ENCODE measurements around the gene ITGA11.

Gene ITGA11

DNA sequence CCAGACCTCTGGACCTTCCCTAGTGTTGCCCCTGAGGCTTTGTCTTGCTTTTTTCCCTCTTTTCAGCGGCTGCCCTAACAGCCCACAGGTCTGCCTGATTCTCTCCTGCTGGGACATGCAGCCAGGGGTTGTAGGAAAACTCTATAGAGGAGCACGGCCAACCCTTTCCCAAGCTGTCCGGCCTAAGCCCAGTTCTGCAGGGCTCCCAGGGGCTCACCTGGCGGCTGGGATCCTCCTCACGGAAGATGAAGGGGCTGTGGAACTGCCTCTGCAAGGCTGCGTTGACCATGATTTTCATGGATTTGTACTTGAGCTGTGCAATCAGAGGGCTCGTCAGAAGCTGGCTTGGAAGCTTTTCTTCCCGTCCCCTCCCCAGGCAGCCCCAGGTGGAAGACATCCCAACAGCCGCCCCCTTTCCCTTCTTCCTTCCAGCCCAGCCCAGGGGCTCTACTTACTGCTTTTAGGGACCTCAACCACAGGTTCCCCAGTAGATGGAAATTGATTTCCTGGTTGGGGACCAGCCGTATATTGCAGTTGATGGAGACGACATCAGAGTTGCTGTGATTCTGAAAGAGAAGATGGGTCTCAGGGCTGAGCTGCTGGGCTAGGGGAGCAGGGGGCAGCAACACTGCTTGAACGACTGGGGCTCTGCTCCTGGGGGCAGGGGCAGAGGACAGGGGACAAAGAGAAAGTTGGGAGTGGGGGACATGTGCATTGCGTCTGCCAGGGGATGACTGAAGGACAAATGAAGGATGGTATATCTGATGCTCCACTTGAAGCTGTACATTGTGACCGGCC lies 124.6 kb downstream of the ITGA11 start:
- Histone ChIP-seq H3K36me3 (peaks cover 30 to 47% (median 39%) of the 10 kb centered on the region in 3 donors), H3K9me3 (no peaks in the 10 kb centered on the region), H3K4me3 (no peak overlapping the region), H3K4me1 (peaks cover 0 to 57% (median 27%) of the 10 kb centered on the region in 4 donors), H3K27ac (peak overlapping the region; percentile 60 to 70), H3K27me3 (no peaks in the 10 kb centered on the region)
- peak in 1 of 2 donors; percentile 65 for DNase-seq
- intact Hi-C loops (cut with DNase I; ENCODE audit: low total_unique reads): loop anchor here (5.0 to 10.0 kb wide), 4 partner anchors 55 to 370 kb away; no protein-coding TSS in a partner anchor
- TF ChIP-seq, protein P1, sequence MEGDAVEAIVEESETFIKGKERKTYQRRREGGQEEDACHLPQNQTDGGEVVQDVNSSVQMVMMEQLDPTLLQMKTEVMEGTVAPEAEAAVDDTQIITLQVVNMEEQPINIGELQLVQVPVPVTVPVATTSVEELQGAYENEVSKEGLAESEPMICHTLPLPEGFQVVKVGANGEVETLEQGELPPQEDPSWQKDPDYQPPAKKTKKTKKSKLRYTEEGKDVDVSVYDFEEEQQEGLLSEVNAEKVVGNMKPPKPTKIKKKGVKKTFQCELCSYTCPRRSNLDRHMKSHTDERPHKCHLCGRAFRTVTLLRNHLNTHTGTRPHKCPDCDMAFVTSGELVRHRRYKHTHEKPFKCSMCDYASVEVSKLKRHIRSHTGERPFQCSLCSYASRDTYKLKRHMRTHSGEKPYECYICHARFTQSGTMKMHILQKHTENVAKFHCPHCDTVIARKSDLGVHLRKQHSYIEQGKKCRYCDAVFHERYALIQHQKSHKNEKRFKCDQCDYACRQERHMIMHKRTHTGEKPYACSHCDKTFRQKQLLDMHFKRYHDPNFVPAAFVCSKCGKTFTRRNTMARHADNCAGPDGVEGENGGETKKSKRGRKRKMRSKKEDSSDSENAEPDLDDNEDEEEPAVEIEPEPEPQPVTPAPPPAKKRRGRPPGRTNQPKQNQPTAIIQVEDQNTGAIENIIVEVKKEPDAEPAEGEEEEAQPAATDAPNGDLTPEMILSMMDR (IDR thresholded peaks at IDR 0.05): no peak

DNA sequence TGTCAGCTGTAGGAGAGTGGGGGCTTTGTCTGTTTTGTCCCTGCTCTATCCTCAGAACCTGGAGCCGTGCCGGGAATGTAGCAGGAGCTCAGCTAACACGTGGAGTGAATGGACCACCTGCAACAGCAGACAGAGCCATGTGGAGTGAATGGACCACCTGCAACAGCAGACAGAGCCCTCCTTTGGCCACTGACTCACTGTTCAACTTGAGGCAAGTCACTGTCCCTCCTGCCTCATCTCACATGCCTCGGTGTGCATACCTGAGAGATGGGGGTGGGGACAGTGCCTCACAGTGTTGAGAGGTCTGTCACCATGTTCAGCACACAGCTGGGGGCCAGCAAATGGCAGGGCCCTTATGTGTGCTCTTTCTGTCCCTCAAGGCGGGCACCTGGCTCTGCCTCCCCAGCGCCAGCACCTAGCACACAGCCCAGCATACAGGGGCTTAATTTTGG lies 126.5 kb downstream of the ITGA11 start:
- peak in 1 of 2 donors; percentile 19 for DNase-seq
- H3K36me3 ChIP-seq: peaks cover 29 to 32% (median 31%) of the 10 kb centered on the region in 3 donors
- TF ChIP-seq, protein P1 (IDR thresholded peaks at IDR 0.05): no peak
- H3K27ac ChIP-seq: peak overlapping the region; percentile 29 to 43
- H3K9me3 ChIP-seq: no peaks in the 10 kb centered on the region
- H3K27me3 ChIP-seq: no peaks in the 10 kb centered on the region
- peaks cover 0 to 46% (median 20%) of the 10 kb centered on the region in 4 donors for H3K4me1 ChIP-seq
- no peak overlapping the region for H3K4me3 ChIP-seq
- intact Hi-C loops (cut with DNase I; ENCODE audit: low total_unique reads): loop anchor here (5.0 to 10.0 kb wide), 4 partner anchors 53 to 372 kb away; no protein-coding TSS in a partner anchor

DNA sequence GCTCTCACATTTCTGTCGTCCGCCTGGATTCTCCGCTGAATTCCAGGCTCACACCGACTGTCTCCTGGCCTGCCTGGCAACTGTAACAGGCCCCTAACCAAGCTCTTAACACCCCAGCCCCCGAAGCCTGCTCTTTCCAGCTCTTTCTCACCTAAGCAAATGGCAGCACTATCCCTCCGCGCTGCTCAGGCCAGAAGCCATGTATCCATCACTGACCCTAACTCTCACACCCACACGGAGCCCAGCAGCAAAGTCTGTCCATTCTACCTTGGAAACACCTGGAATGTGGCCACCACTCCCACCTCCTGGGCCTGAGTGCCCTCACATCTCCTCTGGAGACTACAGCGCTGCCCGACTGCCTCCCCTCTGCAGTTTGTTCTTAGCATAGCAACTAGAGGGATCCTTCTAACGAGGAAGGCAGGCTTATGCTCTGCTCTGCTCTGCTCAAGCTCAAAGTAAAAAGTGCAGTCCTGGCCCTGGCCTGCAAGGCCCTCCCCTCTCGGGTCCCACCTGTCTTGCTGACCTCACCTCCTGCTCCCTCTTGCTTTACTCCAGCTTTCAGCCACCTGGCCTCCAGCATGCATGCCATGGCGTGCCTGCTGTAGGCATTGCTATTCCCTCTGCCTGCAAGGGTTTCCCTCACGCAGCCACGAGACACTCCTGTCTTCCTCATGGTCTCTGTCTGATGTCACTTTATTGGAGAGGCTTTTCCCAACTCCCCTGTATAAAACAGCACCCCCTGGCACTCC lies 127.2 kb downstream of the ITGA11 start:
- Histone ChIP-seq H3K9me3 (no peaks in the 10 kb centered on the region), H3K27ac (peak overlapping the region in 1 of 2 donors; percentile 43), H3K27me3 (no peaks in the 10 kb centered on the region), H3K36me3 (peaks cover 29 to 31% (median 29%) of the 10 kb centered on the region in 3 donors), H3K4me1 (peaks cover 0 to 46% (median 17%) of the 10 kb centered on the region in 4 donors), H3K4me3 (no peak overlapping the region)
- intact Hi-C loops (cut with DNase I; ENCODE audit: low total_unique reads): loop anchor here (5.0 to 10.0 kb wide), 4 partner anchors 52 to 373 kb away; no protein-coding TSS in a partner anchor
- TF ChIP-seq, protein P1 (IDR thresholded peaks at IDR 0.05): no peak
- DNase-seq: peak; percentile 15 to 65

DNA sequence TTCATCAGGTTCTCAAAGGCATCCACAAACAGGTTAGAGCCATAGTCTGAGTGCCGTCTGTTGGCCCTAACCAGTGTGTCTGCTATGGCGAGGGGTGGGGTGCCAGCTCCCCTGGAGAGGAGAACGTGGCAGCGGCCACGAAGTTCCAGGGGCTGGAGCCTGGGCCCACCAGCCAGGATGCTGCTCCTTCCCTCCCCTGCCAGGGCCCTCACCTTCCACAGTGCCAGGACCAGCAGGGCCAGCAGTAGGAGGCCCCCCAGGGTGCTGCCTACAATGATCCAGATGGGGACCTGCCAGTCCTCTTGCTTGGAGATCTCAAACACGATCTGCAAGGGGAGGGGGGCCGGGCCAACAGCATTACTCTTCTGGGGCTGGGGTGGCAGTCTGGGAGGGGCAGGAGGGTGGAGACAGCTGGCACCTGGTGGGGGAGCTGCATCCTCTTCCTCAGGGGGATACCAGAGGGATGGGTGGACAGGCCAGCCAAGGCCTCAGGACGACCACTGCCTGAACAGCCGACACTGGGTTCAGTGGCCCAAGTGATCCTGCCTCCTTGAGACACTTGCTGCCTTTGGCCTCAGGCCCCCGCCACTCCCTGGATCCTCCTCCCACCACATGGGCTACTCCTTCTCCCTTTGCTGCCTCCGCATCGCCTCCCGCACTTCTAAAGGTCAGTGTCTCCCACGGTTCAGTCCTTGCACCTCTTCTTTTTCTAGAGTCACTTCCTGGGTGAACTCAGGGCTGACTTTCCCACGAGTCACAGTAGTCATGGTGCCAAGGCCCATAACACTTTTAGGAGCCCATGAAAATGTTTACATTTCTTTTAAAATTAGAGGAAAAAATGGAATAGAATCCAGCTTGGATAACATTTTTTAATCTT lies 128.2 kb downstream of the ITGA11 start:
- TF ChIP-seq, protein P1 (IDR thresholded peaks at IDR 0.05): no peak
- Histone ChIP-seq H3K36me3 (peaks cover 29 to 31% (median 29%) of the 10 kb centered on the region in 3 donors), H3K9me3 (no peaks in the 10 kb centered on the region), H3K4me1 (peaks cover 0 to 46% (median 20%) of the 10 kb centered on the region in 4 donors), H3K4me3 (no peak overlapping the region), H3K27ac (peak overlapping the region; percentile 3 to 43), H3K27me3 (no peaks in the 10 kb centered on the region)
- intact Hi-C loops (cut with DNase I; ENCODE audit: low total_unique reads): loop anchor here (10.0 kb wide), 1 partner anchor 251 kb away; no protein-coding TSS in a partner anchor
- peak; percentile 17 to 66 for DNase-seq

All from tibial artery (tissue), 4 donors.